NCI-H510A (cell line): ENCODE data around the gene GADD45GIP1.
A peak's percentile ranks its signal among the peaks of the same experiment; 100 is the strongest.
"Not testable (repeated sequence)": the region's sequence is repeated elsewhere in the genome, so short reads cannot be mapped to it uniquely, and the experiment has no call there.

Source experiments
- DNase-seq: peaks from one replicate; lab custom pipeline; 2025; lab: John Stamatoyannopoulos, UW

GADD45GIP1 gene

DNA sequence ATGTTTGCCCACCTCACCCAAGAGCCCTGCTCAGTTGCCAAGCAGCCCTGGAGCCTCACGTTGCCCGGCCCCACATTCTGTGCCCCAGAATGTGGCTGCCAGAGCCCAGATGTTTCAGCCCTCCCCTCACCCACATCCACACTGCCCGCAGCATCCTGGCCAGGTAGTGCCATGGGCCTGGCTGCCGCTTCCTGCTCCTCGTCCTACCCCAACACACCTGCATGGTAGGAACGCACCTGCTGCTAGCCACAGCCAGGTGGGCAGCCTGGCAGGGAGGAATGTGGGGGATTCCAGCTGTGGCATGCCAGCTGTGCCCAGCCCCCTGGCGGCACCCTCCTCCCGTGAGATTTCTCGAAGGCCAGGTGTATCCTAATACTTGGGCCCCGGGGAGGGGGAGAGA lies 30.8 kb upstream of the GADD45GIP1 start:
- DNase-seq, result no peak

DNA sequence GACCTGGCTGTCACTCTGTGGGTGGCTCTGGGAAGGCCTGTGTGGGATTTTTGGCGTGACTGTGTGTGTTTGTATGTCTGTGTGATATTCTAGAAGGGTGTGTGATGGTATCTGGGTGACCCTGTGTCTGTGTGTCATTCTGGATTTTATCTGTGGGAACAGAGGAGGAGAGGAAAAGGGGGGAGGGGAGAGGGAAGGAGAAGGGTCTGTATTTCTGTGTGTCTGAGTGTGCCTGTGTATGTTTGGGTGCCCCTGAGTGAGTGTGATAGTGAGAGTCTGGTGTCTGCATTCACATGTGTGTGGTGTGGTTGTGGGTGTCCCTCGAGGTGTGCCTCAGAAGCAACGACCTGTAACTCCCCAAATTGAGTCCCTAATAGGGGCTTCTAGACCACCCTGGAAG lies 30.2 kb upstream of the GADD45GIP1 start:
- no peak for DNase-seq

DNA sequence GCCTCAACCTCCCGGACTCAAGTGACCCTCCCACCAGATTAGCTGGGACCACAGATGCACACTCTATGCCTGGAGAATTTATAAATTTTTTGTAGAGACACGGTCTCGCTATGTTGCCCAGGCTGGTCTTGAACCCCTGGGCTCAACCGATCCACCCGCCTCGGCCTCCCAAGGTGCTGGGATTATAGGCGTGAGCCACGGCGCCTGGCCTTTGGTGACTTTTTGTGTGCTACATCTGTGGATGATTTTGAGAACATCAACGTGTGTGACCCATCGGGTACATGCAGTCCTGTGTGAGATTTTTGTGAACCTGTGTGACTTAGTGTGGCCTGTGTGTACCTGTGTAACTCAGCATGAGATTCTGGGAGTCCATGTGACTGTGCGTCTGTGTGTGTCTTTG lies 29.7 kb upstream of the GADD45GIP1 start:
- no peak for DNase-seq

DNA sequence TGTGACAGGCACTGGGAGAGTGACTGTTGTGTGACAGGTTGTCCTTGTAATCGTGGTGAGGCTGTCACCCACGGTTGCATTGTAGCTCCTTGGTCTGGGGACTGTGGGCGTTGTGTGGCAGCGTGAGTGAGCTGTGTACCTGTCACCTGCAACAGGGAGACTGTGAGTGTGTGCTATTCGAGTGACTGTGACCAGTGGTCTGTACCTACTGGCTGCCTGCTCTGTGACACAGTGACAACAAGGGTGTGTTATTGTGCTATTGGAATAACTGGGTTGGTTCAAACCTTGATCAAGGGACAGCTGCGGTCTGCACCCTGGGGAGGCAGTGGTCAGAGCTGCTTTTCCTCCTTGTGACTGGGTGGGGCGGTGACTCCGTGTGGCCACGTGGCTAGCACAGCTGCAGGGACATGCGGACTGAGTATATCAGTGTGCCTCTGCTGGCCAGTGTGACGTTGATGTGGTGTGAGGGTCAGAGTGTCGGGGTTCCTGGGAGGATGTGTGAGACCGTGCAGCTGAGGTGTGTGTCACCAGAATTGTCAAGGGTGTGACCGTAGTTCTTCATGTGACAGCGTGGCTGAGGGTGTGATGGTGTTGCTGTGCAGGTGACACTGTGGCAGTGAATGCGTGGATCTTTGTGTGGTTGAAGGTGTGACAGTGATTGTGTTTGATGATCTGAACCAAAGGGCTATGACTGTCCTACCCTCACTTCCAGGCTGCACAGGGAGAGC lies 28.2 kb upstream of the GADD45GIP1 start:
- DNase-seq, result no peak

DNA sequence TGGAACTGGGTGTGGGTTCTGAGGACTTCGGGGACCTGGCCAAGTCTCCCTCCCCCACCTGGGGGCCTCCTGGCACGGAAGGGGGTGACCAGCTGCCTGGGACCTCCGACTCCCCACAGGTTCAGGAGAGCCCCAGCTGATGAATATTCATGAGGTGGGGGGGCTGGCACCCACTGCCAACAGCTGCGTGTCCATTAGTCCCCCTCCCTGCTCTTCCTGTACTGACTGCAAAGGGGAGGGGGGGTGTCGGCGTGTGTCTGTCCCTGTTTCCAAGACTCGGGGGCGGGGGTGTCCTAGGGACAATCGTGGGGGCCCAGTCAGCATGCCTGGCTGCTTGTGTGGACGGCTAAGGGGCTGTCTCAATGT lies 27.6 kb upstream of the GADD45GIP1 start:
- no peak for DNase-seq

DNA sequence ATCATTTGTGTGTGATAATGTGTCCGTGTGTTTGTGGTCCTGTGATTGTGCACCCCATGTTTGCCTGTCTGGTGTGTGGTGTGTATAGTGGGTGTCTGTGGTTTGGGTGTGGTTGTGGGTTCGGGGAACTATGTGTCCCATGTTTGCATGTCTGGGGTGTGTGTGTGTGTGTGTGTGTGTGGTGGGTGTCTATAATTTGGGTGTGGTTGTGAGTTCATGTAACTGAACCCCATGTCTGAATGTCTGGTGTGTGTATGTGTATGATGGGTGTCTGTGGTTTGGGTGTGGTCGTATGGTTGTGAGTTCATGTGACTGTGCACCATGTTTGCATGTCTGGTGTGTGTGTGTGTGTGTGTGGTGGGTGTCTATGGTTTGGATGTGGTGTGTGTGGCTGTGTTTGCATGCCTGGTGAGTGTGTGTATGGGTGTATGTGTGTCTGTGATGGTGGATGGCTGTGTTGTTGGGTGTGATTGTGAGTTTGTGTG lies 27.2 kb upstream of the GADD45GIP1 start:
- no peak for DNase-seq

DNA sequence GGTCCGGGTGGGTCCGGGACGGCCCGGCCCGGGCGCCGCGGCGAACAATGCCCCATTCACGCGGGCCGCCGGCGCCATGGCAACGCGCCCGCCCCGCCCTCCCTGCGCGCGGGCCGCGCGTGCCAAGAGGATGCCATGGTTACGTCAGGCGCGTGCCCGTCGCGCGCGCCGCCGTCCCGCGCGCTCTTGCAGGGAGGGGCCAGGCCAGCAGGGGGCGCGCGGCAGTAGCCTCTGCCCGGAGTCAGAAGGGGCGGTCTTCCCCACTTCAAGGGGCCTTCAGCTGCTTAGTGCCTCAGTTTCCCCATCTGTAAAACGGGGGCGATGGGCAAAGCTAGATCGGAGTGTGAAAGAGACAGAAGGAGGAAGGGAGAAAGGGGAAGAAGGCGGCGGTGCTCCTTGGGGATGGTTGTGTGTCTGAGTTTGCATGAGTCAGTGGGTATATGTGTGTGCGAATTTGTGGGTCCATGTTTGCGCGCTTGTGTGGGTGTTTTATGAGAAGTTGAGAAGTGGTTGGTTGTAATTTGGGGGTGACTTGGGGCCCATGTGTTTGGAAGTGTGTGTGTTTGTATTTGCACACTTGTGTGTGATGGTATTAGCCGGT lies 26.6 kb upstream of the GADD45GIP1 start:
- DNase-seq, result no peak

DNA sequence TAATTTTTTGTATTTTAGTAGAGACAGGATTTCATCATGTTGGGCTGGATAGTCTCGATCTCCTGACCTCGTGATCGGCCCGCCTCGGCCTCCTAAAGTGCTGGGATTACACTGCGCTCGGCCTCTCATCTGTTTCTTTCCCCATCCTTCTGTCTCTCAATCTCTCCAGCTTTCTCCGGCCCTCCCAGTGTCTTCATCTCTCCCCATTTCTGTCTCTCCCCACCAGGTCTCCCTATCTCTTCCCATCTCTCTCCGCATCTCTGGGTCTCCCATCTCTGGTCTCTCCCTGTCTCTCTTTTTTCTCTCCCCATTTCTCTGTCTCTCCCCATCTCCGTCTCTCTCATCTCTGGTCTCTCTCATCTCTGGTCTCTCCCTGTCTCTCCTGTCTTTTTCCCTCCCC lies 26.1 kb upstream of the GADD45GIP1 start:
- no peak for DNase-seq

DNA sequence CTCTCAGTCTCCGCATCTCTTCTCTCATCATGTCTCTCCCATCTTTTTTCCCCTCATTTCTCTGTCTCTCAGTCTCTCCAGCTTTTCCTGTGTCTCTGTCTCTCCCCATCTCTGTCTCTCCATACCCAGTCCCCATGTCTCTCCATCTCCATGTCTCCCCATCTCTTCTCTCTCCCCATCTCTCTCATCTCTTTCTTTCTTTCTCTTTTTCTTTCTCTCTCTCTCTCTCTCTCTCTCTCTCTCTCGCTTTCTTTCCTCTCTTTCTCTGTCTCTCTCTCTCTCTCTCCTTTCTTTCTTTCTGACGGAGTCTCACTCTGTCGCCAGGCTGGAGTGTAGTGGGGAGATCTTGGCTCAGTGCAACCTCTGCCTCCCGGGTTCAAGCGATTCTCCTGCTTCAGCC lies 25.6 kb upstream of the GADD45GIP1 start:
- DNase-seq, result no peak

DNA sequence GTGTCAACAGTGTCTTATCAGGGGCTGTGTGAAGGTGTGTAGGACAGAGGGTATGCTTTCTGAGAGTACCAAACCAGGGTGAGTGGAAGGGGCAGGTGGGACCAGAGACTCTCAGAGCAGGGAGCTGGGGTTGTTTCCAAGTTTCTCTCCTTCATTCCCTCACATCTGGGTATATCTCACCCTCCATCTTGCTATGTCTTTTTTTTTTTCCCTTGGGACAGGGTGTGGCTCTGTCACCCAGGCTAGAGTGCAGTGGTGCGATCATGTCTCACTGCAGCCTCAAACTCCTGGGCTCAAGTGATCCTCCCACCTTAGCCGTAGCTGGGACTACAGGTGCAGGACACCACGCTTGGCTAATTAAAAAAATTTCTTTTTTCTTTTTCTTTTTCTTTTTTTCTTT lies 23.0 kb upstream of the GADD45GIP1 start:
- no peak for DNase-seq

DNA sequence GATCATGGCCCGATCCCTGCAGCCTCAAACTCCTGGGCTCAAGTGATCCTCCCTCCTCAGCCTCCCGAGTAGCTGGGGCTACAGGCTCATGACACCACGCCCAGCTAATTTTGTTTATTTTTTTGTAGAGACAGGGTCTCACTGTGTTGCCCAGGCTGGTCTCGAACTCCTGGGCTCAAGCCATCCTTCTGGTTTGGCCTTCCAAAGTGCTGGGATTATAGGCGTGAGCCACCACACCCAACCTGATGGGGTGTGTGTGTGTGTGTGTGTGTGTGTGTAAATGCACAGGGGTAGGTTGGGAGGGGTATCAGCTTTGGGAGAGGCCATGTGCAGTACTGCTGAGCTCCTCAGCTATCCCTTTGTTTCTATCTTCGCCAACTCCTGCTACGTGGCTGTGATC lies 19.1 kb upstream of the GADD45GIP1 start:
- not testable (repeated sequence) for DNase-seq

DNA sequence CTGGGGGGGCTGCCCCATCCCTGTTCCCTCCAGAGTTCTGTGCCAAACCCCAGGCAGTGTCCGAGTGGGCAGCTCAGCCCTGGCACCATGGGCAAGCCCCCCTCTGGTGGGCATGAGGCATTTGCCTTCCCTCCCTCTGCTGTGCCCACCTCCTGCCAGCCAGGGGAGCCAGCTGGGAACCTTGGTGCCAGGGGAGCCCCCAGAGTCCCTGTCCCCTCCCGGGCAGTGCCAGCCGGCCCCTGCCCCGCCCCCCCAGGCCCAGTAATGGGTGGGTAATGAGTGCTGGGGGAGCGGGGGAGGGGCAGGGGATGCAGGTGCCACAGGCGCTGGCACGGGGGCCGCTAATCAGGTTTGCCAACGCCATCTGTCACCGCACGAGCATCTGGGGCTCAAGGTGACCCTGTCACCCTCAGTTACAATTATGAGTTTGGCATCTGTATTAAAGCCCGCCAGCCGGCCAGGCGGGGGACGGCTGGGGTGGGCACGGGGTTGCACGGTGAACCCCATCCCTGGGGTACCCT lies 18.3 kb upstream of the GADD45GIP1 start:
- DNase-seq, result no peak

DNA sequence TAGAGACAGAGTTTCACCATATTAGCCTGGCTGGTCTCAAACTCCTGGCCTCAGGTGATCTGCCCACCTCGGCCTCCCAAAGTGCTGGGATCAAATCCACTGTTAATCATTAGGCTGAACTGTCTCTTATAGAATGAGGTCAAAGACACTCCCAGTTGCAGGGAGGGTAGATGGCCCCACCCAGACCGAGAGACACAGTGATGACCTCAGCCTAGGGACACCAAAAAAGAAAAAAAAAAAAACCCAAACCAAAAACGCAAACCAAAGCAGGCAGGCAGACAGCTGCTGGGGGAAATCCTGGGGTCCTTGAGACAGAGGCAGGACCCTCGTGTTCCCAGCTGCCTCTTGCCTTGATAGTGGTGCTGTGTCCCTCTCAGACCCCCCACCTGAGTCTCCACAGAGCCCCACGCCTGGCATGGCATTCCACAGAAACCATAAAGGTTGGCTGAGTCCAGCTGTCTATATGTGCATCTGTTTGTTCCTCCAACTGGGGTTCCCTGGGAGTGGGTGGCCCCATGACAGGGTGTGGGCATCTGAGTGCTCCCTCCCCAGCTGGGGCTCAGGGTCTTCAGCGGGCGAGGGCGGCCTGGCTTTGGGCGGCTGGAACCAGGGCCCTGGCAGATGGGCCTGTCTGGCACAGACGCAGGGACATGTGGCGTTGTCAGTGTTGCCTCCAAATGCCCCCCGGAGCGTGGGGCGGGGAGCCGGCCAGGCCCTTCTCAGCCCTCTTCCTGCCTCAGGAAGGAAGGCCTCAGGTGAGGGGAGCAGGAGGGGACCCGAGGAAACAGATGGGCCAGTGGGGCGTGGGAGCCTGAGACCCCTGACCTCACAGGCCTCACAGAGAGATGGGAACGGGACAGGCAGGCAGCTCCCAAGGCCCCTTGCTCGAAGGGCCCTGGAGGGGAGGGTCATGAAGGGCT lies 17.5 kb upstream of the GADD45GIP1 start:
- no peak for DNase-seq

DNA sequence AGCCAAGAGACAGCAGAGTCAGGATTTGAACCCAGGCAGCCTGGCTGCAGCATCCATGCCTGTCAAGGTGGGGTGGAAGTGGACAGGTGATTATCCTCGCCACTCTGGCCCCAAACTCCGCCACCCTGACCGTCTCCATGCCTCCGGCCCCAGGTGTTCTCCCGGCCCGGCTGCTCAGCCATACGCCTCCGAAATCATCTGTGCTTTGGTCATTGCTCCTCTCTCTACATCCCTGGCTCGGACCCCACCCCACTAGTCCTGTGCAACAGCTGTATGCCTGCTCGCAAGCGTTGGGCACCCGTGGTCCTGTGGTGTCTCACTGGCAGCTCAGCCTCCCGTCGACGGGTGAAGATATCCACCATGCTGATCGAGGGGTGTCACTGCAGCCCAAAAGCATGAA lies 16.2 kb upstream of the GADD45GIP1 start:
- no peak for DNase-seq

DNA sequence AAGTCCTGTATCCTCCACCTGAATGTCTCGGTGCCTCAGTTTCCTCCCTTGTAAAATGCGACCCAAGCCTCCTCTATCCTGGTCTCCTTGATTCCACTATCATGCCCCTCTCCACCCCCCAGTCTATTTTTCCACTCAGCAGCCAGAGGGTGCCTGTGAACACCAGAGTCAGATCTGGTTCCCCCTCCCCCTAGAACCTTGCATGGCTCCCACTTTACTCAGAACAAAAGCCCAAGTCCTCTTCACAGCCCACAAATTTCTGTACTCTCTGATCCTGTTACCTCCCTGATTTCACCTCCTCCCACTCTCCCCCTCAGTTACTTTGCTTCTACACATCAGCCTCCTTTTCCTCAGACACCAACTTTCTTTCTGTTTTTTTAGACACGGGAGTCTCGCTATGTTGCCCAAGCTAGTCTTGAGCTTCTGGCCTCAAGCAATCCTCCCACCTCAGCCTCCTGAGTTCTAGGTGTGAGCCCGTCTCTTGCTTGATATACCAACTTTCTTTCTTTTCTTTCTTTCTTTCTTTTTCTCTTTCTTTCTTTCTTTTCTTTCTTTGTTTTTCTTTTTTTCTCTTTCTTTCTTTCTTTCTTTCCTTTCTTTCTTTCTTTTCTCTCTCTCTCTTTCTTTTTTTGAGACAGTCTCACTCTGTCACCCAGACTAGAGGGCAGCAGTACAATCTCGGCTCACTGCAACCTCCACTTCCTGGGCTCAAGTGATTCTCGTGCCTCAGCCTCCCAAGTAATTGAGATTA lies 13.2 kb upstream of the GADD45GIP1 start:
- DNase-seq, result no peak

DNA sequence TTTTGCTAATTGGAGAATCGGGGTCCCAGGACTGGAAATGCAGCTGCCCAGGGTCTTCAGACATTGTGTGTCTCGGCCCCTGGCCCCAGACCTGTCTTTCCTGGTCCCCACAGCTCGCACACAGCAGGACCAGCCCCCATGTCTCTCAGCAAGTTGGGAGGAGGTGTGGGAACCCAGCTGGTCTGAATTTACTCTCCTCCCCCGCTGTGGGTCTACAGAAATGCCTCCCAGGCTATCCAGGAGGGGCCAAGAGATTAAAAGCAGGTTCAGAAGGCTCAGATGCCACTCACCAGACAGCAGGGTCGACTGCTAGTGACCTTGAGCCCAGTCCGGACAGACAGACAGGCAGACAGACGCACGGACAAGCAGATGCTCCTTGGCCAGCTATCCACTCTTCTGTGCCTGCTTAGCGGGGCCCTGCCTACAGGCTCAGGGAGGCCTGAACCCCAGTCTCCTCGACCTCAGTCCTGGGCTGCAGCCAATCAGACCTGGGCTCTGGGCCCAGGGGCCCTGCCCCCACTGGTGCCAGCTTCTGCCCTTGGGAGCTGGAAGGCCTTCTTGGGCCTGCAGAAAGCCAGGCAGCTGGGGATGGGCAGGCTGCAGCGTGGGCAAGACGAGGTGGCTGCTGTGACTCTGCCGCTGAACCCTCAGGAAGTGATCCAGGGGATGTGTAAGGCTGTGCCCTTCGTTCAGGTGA lies 12.4 kb upstream of the GADD45GIP1 start, which contains the start of gene DAND5:
DAND5 (plus strand) TSS at position 285 of the 697 bp plus-strand sequence; CDS start at position 370, 85 bp downstream.
- no peak for DNase-seq

DNA sequence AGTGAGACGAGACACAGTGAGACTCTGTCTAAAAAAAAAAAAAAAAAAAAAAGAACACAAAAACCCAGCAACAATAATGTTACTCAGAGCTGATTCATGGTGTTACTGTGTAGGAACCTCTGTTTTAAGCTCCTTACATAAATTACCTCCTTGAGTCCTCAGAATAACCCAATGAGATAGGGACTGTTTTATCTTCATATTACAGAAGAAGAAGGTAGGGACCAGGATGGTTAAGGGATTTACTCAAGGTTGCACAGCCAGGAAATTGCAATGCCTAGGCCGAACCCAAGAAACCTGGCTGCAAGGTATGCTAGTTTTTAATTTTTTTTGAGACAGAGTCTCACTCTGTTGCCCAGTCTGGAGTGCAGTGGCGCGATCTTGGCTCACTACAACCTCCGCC lies 10.9 kb upstream of the GADD45GIP1 start:
- no peak for DNase-seq

DNA sequence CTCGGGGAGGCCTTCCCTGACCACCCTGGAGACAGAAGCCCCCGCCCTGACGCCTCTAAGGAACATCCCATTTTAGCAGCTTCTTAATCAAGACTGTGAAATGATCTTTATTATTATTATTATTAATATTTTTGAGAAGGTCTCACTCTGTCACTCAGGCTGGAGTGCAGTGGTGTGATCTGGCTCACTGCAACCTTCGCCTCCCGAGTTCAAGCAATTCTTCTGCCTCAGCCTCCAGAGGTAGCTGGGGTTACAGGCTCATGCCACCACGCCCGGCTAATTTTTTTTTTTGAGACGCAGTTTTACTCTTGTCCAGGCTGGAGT lies 8.8 kb upstream of the GADD45GIP1 start:
- no peak for DNase-seq

DNA sequence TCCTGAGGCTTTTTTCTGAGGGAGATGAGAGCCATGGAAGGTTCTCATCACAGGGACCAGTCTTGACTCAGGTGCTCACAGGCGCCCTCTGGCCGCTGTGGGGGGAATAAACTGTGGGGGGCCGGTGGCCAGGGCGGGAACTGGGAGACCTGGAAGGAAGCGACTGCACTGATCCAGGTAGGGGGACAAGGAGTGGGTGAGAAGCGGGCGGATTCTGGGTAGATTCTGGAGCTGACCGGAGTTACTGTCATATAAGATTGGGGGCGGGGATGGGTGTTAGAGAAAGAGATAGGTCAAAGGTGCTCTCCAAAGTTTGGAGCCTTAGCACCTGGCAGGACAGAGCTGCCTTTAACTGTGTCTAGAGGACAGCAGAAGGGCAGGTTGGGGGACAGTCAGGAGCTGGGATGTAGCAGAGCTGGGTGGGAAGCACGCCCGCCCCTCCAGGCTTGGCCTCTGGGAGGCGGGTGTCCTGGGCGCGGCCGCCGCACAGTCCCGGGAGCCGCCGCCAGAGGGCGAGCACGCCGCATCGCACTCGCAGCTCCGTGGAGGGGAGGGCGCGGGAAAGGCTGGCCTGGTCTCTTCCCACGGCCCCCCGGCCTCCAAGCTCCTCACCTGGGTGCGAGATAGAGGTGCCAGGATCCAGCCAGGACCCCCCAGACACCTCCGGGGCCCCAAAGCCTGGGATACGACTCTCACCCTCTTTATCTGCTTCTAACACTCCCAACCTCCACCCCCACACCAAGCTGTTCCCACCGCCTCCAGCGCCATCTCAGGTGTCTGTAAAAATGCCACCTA lies 8.2 kb upstream of the GADD45GIP1 start:
- DNase-seq, result peak; percentile 54

DNA sequence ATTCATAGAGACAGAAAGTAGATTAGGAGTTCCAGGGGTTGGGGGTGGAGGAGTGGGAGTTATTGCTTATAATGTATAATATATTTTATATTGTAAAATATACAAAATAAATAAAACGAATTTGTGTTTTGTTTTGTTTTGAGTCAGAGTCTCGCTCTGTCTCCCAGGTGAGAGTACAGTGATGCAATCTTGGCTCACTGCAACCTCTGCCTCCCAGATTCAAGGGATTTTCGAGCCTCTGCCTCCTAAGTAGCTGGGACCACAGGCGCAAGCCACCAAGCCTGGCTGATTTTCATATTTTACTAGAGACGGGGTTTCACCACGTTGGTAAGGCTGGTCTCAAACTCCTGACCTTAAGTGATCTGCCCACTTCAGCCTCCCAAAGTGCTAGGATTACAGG lies 2.5 kb upstream of the GADD45GIP1 start:
- DNase-seq, result no peak
